ENCODE results near the gene XAB2. TPM values are rescaled to one million over a fixed set of nuclear protein-coding genes. Genes with fewer than 3 reads are reported as not detected.
"Not testable (repeated sequence)": the region's sequence is repeated elsewhere in the genome, so short reads cannot be mapped to it uniquely, and the experiment has no call there.

XAB2 gene
- total RNA-seq, 1 experiment from 2014 or later = 84.4 TPM

- POLR2A ChIA-PET (ENCODE audit: unreplicated experiment) = no interaction called here
- 0 out of 2 replicates have a peak, but pooled peaks cover 7% of the 10 kb centered on the region for H3K27me3 ChIP-seq (ENCODE audit: low read length)
Measured at GRCh38 chr19:7579182-7579581, 50.2 kb downstream of the XAB2 start.

GRCh38 chr19:7578127-7578526 is 51.2 kb downstream of the XAB2 start:
- Histone ChIP-seq H3K27ac (ENCODE audit: low read length) (no peak overlapping the region), H3K27me3 (ENCODE audit: low read length) (0 out of 2 replicates have a peak, but pooled peaks cover 6% of the 10 kb centered on the region), H3K9me3 (ENCODE audit: low read length) (no peaks in the 10 kb centered on the region), H3K4me2 (ENCODE audit: low read length) (no peak overlapping the region), H3K36me3 (ENCODE audit: low read depth, low read length) (no peaks in the 10 kb centered on the region), H3K4me1 (ENCODE audit: insufficient read depth, low read length) (no peaks in the 10 kb centered on the region), H2AFZ (ENCODE audit: low read length) (no peak overlapping the region), H3K79me2 (ENCODE audit: low read length) (no peaks in the 10 kb centered on the region), H4K20me1 (ENCODE audit: low read length) (no peaks in the 10 kb centered on the region), H3K9ac (ENCODE audit: low read length) (no peak overlapping the region), H3K4me3 (ENCODE audit: low read length) (no peak overlapping the region), H3K9me2 (replicated peaks; ENCODE audit: low read length) (no peaks in the 10 kb centered on the region), H3F3A (ENCODE audit: low read length, unreplicated experiment) (no peaks in the 10 kb centered on the region)
- DNase-seq = no peak
- ATAC-seq = no peak; the same call in 1 of the 2 replicates
- BruUV-seq (replicated peaks) = no TSS peak
- POLR2A ChIA-PET (ENCODE audit: unreplicated experiment) = no interaction called here
- intact Hi-C loops (cut with micrococcal nuclease) = no loop called here
- CTCF ChIA-PET = no interaction called here
- TF ChIP-seq CTCF (conservative IDR thresholded peaks at IDR 0.05; ENCODE audit: low read depth, low read length) (no peak), EZH2 (IDR thresholded peaks at IDR 0.05; ENCODE audit: low read length, unreplicated experiment) (no peak), EZH2phosphoT487 (IDR thresholded peaks at IDR 0.05; ENCODE audit: borderline replicate concordance, low read length) (no peak)

More at GRCh38 chr19:7579182-7579581, 50.2 kb downstream of the XAB2 start:
- no peak overlapping the region for H3K4me2 ChIP-seq (ENCODE audit: low read length)
- no peaks in the 10 kb centered on the region for H3K36me3 ChIP-seq (ENCODE audit: low read depth, low read length)
- BruUV-seq (replicated peaks) = no TSS peak
- H3K9me2 ChIP-seq (replicated peaks; ENCODE audit: low read length) = no peaks in the 10 kb centered on the region
- H3K4me3 ChIP-seq (ENCODE audit: low read length) = no peak overlapping the region
- no peak overlapping the region for H2AFZ ChIP-seq (ENCODE audit: low read length)
- intact Hi-C loops (cut with micrococcal nuclease) = no loop called here
- H3F3A ChIP-seq (ENCODE audit: low read length, unreplicated experiment) = no peaks in the 10 kb centered on the region
- TF ChIP-seq CTCF (conservative IDR thresholded peaks at IDR 0.05; ENCODE audit: low read depth, low read length) = no peak
- TF ChIP-seq EZH2 (IDR thresholded peaks at IDR 0.05; ENCODE audit: low read length, unreplicated experiment) = no peak
- no peak for TF ChIP-seq EZH2phosphoT487 (IDR thresholded peaks at IDR 0.05; ENCODE audit: borderline replicate concordance, low read length)
- H3K9me3 ChIP-seq (ENCODE audit: low read length) = no peaks in the 10 kb centered on the region
- no peaks in the 10 kb centered on the region for H3K4me1 ChIP-seq (ENCODE audit: insufficient read depth, low read length)
- H3K27ac ChIP-seq (ENCODE audit: low read length) = no peak overlapping the region
- CTCF ChIA-PET = no interaction called here
- no peaks in the 10 kb centered on the region for H3K79me2 ChIP-seq (ENCODE audit: low read length)
- ATAC-seq (no peak), DNase-seq (no peak)
- H4K20me1 ChIP-seq (ENCODE audit: low read length) = no peaks in the 10 kb centered on the region
- H3K9ac ChIP-seq (ENCODE audit: low read length) = no peak overlapping the region

- CTCF ChIA-PET; DNase-seq; H3K4me1 ChIP-seq (ENCODE audit: insufficient read depth, low read length); intact Hi-C loops (cut with micrococcal nuclease); H2AFZ ChIP-seq (ENCODE audit: low read length); H3K4me3 ChIP-seq (ENCODE audit: low read length); H3K27me3 ChIP-seq (ENCODE audit: low read length); H3F3A ChIP-seq (ENCODE audit: low read length, unreplicated experiment); H3K27ac ChIP-seq (ENCODE audit: low read length); H3K4me2 ChIP-seq (ENCODE audit: low read length); BruUV-seq (replicated peaks); H3K36me3 ChIP-seq (ENCODE audit: low read depth, low read length); H3K9ac ChIP-seq (ENCODE audit: low read length); H3K79me2 ChIP-seq (ENCODE audit: low read length); POLR2A ChIA-PET (ENCODE audit: unreplicated experiment); H4K20me1 ChIP-seq (ENCODE audit: low read length); H3K9me3 ChIP-seq (ENCODE audit: low read length); ATAC-seq; H3K9me2 ChIP-seq (replicated peaks; ENCODE audit: low read length): not testable (repeated sequence)
Measured at GRCh38 chr19:7577422-7577821, 51.9 kb downstream of the XAB2 start.

Data from PC-3 (cell line).